ENCODE results near the gene CHST5.
"Not testable (repeated sequence)": the region's sequence is repeated elsewhere in the genome, so short reads cannot be mapped to it uniquely, and the experiment has no call there.

DNA sequence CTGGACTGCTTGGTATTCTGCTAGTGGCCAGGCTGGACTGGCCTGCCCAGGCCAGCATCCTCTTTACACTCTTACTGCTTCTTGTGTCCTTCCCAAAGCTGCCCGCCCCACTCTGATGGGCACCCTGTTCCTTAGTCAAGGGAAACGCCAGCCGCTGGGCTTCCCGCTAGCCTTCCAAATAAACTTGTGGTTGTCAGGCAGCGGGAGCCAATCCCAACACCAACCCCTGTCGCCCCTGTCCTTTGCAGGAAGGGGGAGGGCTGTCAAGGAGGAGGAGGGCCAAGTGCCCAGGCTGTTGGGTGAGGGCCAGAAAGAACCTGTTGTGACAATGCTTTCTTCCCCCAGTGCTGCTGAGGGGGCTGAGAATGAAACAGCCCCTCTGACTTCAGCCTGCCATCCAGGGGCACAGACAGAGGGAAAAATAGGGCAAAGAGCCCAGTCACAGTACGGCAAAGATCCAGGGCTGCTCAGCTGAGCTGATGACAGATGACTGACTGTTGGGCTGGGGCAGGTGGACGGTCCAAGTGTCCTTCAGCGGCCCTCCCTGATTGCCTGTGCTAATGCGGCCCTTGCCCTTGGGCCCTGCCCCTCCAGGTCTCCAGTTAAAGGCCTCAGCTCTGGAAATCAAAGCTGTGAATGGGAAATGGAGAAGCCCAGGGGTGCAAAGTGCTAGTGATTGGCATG is 3.1 kb upstream of the CHST5 start:
- TF ChIP-seq POLR2A (IDR thresholded peaks at IDR 0.05) = not testable (repeated sequence)
- TF ChIP-seq, protein P1, sequence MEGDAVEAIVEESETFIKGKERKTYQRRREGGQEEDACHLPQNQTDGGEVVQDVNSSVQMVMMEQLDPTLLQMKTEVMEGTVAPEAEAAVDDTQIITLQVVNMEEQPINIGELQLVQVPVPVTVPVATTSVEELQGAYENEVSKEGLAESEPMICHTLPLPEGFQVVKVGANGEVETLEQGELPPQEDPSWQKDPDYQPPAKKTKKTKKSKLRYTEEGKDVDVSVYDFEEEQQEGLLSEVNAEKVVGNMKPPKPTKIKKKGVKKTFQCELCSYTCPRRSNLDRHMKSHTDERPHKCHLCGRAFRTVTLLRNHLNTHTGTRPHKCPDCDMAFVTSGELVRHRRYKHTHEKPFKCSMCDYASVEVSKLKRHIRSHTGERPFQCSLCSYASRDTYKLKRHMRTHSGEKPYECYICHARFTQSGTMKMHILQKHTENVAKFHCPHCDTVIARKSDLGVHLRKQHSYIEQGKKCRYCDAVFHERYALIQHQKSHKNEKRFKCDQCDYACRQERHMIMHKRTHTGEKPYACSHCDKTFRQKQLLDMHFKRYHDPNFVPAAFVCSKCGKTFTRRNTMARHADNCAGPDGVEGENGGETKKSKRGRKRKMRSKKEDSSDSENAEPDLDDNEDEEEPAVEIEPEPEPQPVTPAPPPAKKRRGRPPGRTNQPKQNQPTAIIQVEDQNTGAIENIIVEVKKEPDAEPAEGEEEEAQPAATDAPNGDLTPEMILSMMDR (IDR thresholded peaks at IDR 0.05) = not testable (repeated sequence)

Measured in adrenal gland (tissue), 5 donors.